Upper lobe of left lung (tissue), 4 donors: ENCODE data around the gene ZNF512B.
A peak's percentile ranks its signal among the peaks of the same experiment; 100 is the strongest.

Experiments
- CTCF ChIP-seq, 6 experiments: fragments of 450-650 bp in 4 of 6; fragments of 200-600 bp in 2 of 6; sonication (generic) in 2 of 6; IDR thresholded peaks; one replicate each; pipeline ENCODE4 v1.5.1; 2016 to 2019; ENCODE audit warnings: antibody characterized with exemption in 6 of 6
- POLR2AphosphoS5 ChIP-seq, 2 donors: sonication (generic); formaldehyde crosslinking; IDR thresholded peaks; one replicate each; pipeline ENCODE4 v1.5.1; 2017; ENCODE audit warnings: antibody characterized with exemption in 2 of 2

GRCh38 chr20:63957004-63957689 is 12.6 kb downstream of the ZNF512B start:
- TF ChIP-seq CTCF (IDR thresholded peaks at IDR 0.05) = peak in 1 of 6 experiments; percentile 30
- TF ChIP-seq POLR2AphosphoS5 (IDR thresholded peaks at IDR 0.05) = peak in 1 of 2 donors; percentile 38
